ENCODE data around the gene GAS6.

- TF ChIP-seq HOXB6 (CRISPR knock-in tag; IDR thresholded peaks at IDR 0.05; ENCODE audit: borderline replicate concordance) (no peak), ZNF785 (CRISPR knock-in tag; IDR thresholded peaks at IDR 0.05) (no peak), ZNF75A (CRISPR knock-in tag; IDR thresholded peaks at IDR 0.05) (no peak), ZNF354B (CRISPR knock-in tag; IDR thresholded peaks at IDR 0.05) (no peak), EP300 (IDR thresholded peaks at IDR 0.05; ENCODE audit: low read length) (no peak), ATF3 (IDR thresholded peaks at IDR 0.05) (no peak), ATF3 (CRISPR knock-in tag; conservative IDR thresholded peaks at IDR 0.05) (no peak)
- TF ChIP-seq, protein P1, sequence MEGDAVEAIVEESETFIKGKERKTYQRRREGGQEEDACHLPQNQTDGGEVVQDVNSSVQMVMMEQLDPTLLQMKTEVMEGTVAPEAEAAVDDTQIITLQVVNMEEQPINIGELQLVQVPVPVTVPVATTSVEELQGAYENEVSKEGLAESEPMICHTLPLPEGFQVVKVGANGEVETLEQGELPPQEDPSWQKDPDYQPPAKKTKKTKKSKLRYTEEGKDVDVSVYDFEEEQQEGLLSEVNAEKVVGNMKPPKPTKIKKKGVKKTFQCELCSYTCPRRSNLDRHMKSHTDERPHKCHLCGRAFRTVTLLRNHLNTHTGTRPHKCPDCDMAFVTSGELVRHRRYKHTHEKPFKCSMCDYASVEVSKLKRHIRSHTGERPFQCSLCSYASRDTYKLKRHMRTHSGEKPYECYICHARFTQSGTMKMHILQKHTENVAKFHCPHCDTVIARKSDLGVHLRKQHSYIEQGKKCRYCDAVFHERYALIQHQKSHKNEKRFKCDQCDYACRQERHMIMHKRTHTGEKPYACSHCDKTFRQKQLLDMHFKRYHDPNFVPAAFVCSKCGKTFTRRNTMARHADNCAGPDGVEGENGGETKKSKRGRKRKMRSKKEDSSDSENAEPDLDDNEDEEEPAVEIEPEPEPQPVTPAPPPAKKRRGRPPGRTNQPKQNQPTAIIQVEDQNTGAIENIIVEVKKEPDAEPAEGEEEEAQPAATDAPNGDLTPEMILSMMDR (IDR thresholded peaks at IDR 0.05 in 2 of 3, conservative IDR thresholded peaks at IDR 0.05 in 1 of 3; ENCODE audit: insufficient read depth in 2 of 3, low read depth in 1 of 3, low read length in 3 of 3): no peak
- TF ChIP-seq, protein P2, sequence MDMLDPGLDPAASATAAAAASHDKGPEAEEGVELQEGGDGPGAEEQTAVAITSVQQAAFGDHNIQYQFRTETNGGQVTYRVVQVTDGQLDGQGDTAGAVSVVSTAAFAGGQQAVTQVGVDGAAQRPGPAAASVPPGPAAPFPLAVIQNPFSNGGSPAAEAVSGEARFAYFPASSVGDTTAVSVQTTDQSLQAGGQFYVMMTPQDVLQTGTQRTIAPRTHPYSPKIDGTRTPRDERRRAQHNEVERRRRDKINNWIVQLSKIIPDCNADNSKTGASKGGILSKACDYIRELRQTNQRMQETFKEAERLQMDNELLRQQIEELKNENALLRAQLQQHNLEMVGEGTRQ (CRISPR knock-in tag; IDR thresholded peaks at IDR 0.05): no peak
Observed at GRCh38 chr13:113809934-113810333, 53.9 kb downstream of the GAS6 start.

Measured in K562 (cell line).